ENCODE measurements around the gene ASIP.
"Not testable (repeated sequence)": the region's sequence is repeated elsewhere in the genome, so short reads cannot be mapped to it uniquely, and the experiment has no call there.

Gene ASIP

DNA sequence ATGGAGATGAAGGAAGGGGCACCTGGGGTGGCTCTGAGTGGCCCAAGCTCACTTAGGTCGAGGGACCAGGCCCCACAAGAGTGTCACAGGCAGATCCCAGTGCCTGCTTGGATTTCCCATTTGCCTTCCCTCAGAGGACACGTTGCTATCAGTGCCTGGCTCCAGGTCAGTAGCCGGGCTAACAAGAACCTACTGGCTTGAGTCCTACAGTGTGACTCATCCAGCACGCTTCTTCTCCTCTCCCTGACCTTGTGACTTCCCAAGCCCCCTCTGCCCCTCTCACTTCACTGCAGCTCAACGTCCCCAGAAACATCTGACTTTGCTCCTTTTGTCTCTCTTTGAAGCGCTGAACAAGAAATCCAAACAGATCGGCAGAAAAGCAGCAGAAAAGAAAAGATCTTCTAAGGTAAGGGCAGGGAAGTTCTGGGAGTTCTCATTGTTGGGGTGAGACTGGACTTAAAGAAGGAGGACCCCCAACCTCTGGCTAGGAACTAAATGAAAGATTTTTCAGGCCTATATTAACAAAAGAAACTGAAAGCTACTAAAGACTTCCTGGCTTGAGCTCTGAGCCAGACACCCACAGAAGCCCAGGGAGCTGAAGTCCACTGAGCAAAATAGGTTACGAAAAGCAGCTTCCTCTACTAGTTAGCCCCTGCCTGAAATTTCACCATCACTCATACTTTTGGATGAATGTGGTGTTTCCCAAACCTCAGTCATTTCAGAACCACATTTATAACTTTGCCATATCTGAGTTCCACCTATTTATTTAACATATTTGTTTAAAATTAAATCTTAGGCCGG, 21.5 kb downstream of the ASIP start:
- no peaks in the 10 kb centered on the region for H3K27me3 ChIP-seq (ENCODE audit: insufficient read depth, low read length)
- no peaks in the 10 kb centered on the region for H3K4me1 ChIP-seq (ENCODE audit: insufficient read depth, low read length)
- no peaks in the 10 kb centered on the region for H3K9me3 ChIP-seq (ENCODE audit: insufficient read depth, low read depth, low read length)
- no peak overlapping the region for H3K27ac ChIP-seq (ENCODE audit: low read depth, low read length)
- 83% methylated on average over 9 of the region's 9 CpGs for WGBS
- H3K36me3 ChIP-seq (ENCODE audit: insufficient read depth, low read length): no peaks in the 10 kb centered on the region
- no peak overlapping the region; the same call in 1 of the 2 replicates for H3K9ac ChIP-seq (ENCODE audit: low read depth, low read length)
- H3K4me3 ChIP-seq (ENCODE audit: low read length): no peak overlapping the region

DNA sequence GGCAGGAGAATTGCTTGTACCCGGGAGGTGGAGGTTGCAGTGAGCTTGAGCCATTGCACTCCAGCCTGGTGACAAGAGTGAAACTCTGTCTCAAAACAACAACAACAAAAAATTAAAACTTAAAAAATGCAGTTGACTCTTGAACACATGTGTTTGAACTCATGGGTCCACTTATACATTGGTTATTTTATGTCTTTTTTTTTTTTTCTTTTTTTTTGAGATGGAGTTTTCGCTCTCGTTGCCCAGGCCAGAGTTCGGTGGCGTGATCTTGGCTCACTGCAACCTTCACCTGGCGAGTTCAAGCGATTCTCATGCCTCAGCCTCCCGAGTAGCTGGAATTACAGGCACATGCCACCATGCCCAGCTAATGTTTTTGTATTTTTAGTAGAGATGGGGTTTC, 22.2 kb downstream of the ASIP start:
- not testable (repeated sequence) for H3K27ac ChIP-seq (ENCODE audit: low read depth, low read length); H3K27me3 ChIP-seq (ENCODE audit: insufficient read depth, low read length); H3K9me3 ChIP-seq (ENCODE audit: insufficient read depth, low read depth, low read length); H3K9ac ChIP-seq (ENCODE audit: low read depth, low read length); H3K4me3 ChIP-seq (ENCODE audit: low read length); H3K4me1 ChIP-seq (ENCODE audit: insufficient read depth, low read length); H3K36me3 ChIP-seq (ENCODE audit: insufficient read depth, low read length)
- 97% methylated on average over 8 of the region's 8 CpGs for WGBS

DNA sequence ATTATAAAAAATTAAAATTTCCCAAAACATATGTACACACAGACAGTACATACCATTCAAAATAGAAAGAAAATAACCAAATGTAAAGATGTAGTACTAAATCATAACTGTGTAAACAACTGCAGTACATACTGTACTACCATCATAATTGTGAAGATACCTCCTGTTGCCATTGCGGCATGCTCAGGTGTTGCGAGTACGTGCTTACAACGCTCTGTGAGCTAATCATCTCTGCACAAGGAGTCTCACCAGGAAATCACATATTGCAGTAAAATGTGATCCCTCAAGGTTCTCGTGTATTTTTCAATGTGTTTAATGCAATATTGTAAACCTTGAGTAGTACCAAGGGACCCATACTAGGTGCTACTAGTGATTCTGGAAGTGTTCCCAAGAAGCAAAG, 22.9 kb downstream of the ASIP start:
- H3K9ac ChIP-seq (ENCODE audit: low read depth, low read length): no peak overlapping the region
- H3K27me3 ChIP-seq (ENCODE audit: insufficient read depth, low read length): no peaks in the 10 kb centered on the region
- no peaks in the 10 kb centered on the region for H3K9me3 ChIP-seq (ENCODE audit: insufficient read depth, low read depth, low read length)
- WGBS: 95% methylated on average over 5 of the region's 5 CpGs
- H3K4me3 ChIP-seq (ENCODE audit: low read length): no peak overlapping the region
- no peak overlapping the region for H3K27ac ChIP-seq (ENCODE audit: low read depth, low read length)
- H3K36me3 ChIP-seq (ENCODE audit: insufficient read depth, low read length): no peaks in the 10 kb centered on the region
- no peaks in the 10 kb centered on the region for H3K4me1 ChIP-seq (ENCODE audit: insufficient read depth, low read length)

DNA sequence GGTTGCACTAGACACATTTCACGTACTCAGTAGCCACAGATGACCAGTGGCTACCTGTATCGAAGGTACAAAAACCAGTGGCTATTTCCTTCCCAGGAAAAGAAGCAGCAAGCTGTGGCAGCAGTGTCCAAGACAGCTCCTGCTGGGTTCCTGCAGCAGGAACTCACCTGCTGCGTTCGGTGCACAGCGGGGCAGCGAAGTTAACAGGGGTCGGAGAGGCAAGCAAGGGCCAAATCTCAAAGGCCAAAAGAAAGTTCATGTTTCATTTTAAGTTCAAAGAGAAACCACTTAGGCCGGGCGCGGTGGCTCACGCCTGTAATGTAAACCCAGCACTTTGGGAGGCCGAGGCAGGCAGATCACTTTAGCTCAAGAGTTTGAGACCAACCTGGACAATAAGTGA, 26.9 kb downstream of the ASIP start:
- H3K9me3 ChIP-seq (ENCODE audit: insufficient read depth, low read depth, low read length): no peaks in the 10 kb centered on the region
- H3K36me3 ChIP-seq (ENCODE audit: insufficient read depth, low read length): peaks cover 11% of the 10 kb centered on the region; the same call in 1 of the 2 replicates
- no peak overlapping the region for H3K27ac ChIP-seq (ENCODE audit: low read depth, low read length)
- WGBS: 93% methylated on average over 12 of the region's 12 CpGs
- no peaks in the 10 kb centered on the region for H3K27me3 ChIP-seq (ENCODE audit: insufficient read depth, low read length)
- H3K4me1 ChIP-seq (ENCODE audit: insufficient read depth, low read length): no peaks in the 10 kb centered on the region
- H3K4me3 ChIP-seq (ENCODE audit: low read length): no peak overlapping the region
- no peak overlapping the region for H3K9ac ChIP-seq (ENCODE audit: low read depth, low read length)

DNA sequence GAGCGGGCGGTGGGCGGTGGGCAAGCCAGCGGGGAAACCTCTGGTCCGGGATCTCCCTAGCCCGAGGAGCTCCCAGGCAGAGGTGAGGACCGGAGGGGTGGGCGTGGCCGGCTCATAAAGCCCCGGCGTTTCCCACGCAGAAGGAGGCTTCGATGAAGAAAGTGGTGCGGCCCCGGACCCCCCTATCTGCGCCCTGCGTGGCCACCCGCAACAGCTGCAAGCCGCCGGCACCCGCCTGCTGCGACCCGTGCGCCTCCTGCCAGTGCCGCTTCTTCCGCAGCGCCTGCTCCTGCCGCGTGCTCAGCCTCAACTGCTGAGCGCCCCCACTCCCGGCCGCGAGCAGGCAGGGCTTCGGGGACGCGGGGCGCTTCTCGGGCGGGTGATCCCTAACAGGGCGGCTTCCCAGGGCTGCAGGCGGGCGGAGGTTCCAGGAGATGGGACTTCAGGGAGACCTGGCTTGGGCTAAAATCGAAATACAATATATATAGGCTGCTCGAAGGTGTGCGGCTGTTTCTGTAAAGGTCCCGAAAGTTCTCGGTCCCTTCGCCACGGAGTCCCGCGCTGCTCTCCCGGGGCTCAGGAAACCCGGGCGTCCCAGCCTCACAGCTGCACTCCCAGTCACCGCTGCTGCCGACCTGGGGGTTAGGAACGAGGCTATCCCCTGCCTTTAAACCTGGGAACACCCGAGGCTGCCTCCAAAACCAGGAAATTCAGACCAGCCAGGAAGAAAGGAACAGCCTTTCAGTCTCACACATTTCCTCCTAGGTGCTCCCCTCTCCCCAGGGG, 27.8 kb downstream of the ASIP start:
- 74% methylated on average over 58 of the region's 58 CpGs for WGBS
- peak overlapping the region; percentile 10; the same call in 1 of the 2 replicates for H3K9ac ChIP-seq (ENCODE audit: low read depth, low read length)
- no peaks in the 10 kb centered on the region for H3K9me3 ChIP-seq (ENCODE audit: insufficient read depth, low read depth, low read length)
- no peaks in the 10 kb centered on the region for H3K4me1 ChIP-seq (ENCODE audit: insufficient read depth, low read length)
- H3K27me3 ChIP-seq (ENCODE audit: insufficient read depth, low read length): no peaks in the 10 kb centered on the region
- H3K27ac ChIP-seq (ENCODE audit: low read depth, low read length): no peak overlapping the region
- H3K4me3 ChIP-seq (ENCODE audit: low read length): peak overlapping the region; percentile 29; the same call in 1 of the 2 replicates
- H3K36me3 ChIP-seq (ENCODE audit: insufficient read depth, low read length): peaks cover 20% of the 10 kb centered on the region

DNA sequence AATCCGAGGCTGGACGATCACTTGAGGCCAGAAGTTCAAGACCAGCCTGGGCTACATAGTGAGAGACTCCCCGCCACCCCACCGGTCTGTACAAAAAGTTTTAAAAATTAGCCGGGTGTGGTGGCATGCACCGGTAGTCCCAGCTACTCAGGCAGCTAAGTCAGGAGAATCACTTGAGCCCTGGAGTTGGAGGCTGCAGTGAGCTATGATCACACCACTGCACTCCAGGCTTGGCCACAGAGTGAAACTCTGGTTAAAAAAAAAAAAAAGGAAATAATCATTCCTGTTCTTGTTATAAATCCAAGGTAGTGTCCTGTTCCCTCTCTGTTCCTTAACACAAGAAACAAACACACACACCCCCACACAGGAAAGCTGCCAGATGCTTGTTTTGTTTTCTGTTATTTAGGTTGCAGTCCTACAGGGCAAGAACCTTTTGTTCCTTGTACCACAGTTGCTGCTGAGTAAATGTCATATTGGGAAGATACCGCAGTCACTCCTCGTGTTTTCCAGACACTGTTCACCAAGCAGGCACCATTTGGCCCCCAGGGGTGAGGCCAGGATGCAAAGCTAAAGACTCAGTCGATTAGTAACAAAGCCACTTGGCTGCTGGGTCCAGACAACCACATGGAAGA, 28.9 kb downstream of the ASIP start:
- no peaks in the 10 kb centered on the region for H3K27me3 ChIP-seq (ENCODE audit: insufficient read depth, low read length)
- H3K9ac ChIP-seq (ENCODE audit: low read depth, low read length): no peak overlapping the region
- 93% methylated on average over 9 of the region's 9 CpGs for WGBS
- no peaks in the 10 kb centered on the region for H3K9me3 ChIP-seq (ENCODE audit: insufficient read depth, low read depth, low read length)
- peaks cover 30% of the 10 kb centered on the region for H3K36me3 ChIP-seq (ENCODE audit: insufficient read depth, low read length)
- no peaks in the 10 kb centered on the region for H3K4me1 ChIP-seq (ENCODE audit: insufficient read depth, low read length)
- no peak overlapping the region for H3K4me3 ChIP-seq (ENCODE audit: low read length)
- H3K27ac ChIP-seq (ENCODE audit: low read depth, low read length): no peak overlapping the region

DNA sequence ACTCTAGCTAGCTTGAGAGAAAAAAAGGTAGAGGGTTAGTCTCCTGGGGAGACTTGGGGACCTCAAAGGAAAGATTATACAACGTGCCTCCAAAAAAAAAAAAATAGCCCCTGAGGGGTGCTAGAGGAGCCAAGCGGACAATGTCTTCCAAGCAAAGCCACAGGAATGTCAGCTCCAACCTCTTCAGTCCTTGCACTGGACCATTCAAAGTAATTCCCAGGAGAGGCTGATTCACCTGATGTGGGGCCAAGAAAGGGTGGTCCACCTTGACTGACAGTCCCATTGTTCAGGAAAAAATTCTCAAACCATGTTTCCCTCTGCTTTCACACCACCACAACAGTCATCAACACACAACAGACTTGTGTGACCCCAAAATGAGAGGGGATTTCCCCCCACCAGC, 30.7 kb downstream of the ASIP start:
- no peak overlapping the region for H3K27ac ChIP-seq (ENCODE audit: low read depth, low read length)
- no peaks in the 10 kb centered on the region for H3K9me3 ChIP-seq (ENCODE audit: insufficient read depth, low read depth, low read length)
- H3K4me3 ChIP-seq (ENCODE audit: low read length): no peak overlapping the region
- H3K4me1 ChIP-seq (ENCODE audit: insufficient read depth, low read length): no peaks in the 10 kb centered on the region
- WGBS: 93% methylated on average over 2 of the region's 2 CpGs
- peaks cover 48% of the 10 kb centered on the region for H3K36me3 ChIP-seq (ENCODE audit: insufficient read depth, low read length)
- H3K9ac ChIP-seq (ENCODE audit: low read depth, low read length): no peak overlapping the region
- H3K27me3 ChIP-seq (ENCODE audit: insufficient read depth, low read length): no peaks in the 10 kb centered on the region

DNA sequence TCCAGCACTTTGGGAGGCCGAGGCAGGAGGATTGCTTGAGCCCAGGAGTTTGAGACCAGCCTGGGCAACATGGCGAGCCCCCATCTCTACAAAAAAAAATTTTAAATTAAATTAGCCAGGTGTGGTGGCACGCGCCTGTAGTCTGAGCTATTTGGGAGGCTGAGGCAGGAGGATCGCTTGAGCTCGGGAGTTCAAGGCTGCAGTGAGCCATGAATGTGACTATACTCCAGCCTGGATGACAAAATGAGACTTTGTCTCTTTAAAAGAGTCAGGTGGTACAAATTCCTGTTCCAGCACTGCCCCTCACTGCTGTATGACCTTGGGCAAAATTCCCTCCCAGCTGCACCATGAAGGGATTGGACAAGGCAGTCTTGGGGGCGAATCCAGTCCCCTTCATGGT, 33.5 kb downstream of the ASIP start:
- no peaks in the 10 kb centered on the region for H3K9me3 ChIP-seq (ENCODE audit: insufficient read depth, low read depth, low read length)
- H3K4me3 ChIP-seq (ENCODE audit: low read length): no peak overlapping the region
- H3K36me3 ChIP-seq (ENCODE audit: insufficient read depth, low read length): peaks cover 71% of the 10 kb centered on the region
- H3K4me1 ChIP-seq (ENCODE audit: insufficient read depth, low read length): no peaks in the 10 kb centered on the region
- no peaks in the 10 kb centered on the region for H3K27me3 ChIP-seq (ENCODE audit: insufficient read depth, low read length)
- WGBS: 97% methylated on average over 7 of the region's 7 CpGs
- no peak overlapping the region for H3K27ac ChIP-seq (ENCODE audit: low read depth, low read length)
- H3K9ac ChIP-seq (ENCODE audit: low read depth, low read length): no peak overlapping the region

DNA sequence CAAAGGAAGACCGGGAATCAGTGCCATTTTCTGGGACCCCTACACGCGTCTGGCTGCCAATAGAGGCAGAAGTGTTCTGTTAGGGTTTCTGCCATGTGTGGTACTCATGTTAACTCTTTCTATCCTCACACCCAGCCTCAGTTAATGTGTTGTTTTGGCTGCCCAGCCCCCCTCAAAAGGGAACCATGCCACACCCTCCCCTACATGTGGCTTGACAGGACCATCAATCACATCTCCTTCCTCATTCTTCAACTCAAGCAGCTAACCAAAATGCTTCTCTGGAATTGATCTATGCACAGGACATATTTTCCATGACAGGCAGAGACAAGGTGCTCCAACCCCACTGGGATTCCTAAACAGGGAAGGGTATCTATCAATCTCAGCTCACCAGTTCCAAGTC, 40.0 kb downstream of the ASIP start:
- H3K9ac ChIP-seq (ENCODE audit: low read depth, low read length): no peak overlapping the region
- peaks cover 95% of the 10 kb centered on the region for H3K36me3 ChIP-seq (ENCODE audit: insufficient read depth, low read length)
- no peak overlapping the region for H3K4me3 ChIP-seq (ENCODE audit: low read length)
- no peaks in the 10 kb centered on the region for H3K4me1 ChIP-seq (ENCODE audit: insufficient read depth, low read length)
- no peaks in the 10 kb centered on the region for H3K9me3 ChIP-seq (ENCODE audit: insufficient read depth, low read depth, low read length)
- no peaks in the 10 kb centered on the region for H3K27me3 ChIP-seq (ENCODE audit: insufficient read depth, low read length)
- H3K27ac ChIP-seq (ENCODE audit: low read depth, low read length): no peak overlapping the region
- WGBS: 90% methylated on average over 3 of the region's 3 CpGs

DNA sequence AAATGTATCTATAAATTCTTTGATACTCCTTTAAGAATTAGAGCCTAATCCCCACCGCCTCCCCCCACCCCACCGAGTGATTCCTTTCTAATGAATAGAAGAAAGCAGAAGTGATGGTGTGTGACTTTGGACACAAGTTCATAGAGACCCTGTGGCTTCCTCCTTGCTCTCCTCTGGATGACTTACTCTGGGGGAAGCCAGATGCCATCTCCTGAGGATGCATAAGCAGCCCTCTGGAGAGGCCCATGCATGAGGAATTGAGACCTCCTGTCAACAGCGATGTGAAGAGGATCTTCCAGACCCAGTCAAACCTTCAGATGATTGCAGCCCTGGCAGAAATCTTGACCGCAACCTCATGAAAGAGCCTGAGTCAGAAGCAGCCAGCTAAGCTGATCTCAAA, 40.8 kb downstream of the ASIP start:
- Histone ChIP-seq H3K27ac (ENCODE audit: low read depth, low read length) (no peak overlapping the region), H3K27me3 (ENCODE audit: insufficient read depth, low read length) (no peaks in the 10 kb centered on the region), H3K4me3 (ENCODE audit: low read length) (no peak overlapping the region), H3K36me3 (ENCODE audit: insufficient read depth, low read length) (peaks cover 94% of the 10 kb centered on the region), H3K9me3 (ENCODE audit: insufficient read depth, low read depth, low read length) (no peaks in the 10 kb centered on the region), H3K4me1 (ENCODE audit: insufficient read depth, low read length) (no peaks in the 10 kb centered on the region), H3K9ac (ENCODE audit: low read depth, low read length) (no peak overlapping the region)
- 95% methylated on average over 2 of the region's 4 CpGs for WGBS

DNA sequence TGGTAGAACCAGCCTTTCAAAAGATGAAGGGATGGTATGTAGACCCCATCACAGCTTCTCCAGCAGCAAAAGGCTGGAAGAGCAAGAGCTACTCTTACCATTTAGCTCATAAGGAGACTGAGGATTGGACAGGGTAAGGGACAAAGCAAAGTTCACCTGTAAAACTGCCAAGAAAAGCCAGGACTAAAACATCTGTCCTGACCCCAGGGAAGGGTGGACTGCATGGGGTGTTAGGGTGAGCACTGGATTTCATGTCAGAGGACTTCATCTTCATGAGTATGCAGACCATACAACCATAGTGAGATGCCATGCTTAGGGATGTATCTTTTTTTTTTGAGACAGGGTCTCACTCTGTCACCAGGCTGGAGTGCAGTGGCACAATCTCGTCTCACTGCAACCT, 42.6 kb downstream of the ASIP start:
- H3K9me3 ChIP-seq (ENCODE audit: insufficient read depth, low read depth, low read length): no peaks in the 10 kb centered on the region
- 100% methylated on average over 1 of the region's 1 CpG for WGBS
- no peaks in the 10 kb centered on the region for H3K4me1 ChIP-seq (ENCODE audit: insufficient read depth, low read length)
- no peak overlapping the region for H3K4me3 ChIP-seq (ENCODE audit: low read length)
- H3K27me3 ChIP-seq (ENCODE audit: insufficient read depth, low read length): no peaks in the 10 kb centered on the region
- peaks cover 94% of the 10 kb centered on the region for H3K36me3 ChIP-seq (ENCODE audit: insufficient read depth, low read length)
- H3K27ac ChIP-seq (ENCODE audit: low read depth, low read length): no peak overlapping the region
- H3K9ac ChIP-seq (ENCODE audit: low read depth, low read length): no peak overlapping the region
